SH-SY5Y (cell line): ENCODE results near the gene C11orf16.

Experiments used
- GATA2 ChIP-seq: IDR thresholded peaks from 2 replicates; pipeline ENCODE4 v1.6.1; 2011; ENCODE audit warnings: mild to moderate bottlenecking, low read depth, low read length
- GATA3 ChIP-seq: IDR thresholded peaks from 2 replicates; pipeline ENCODE4 v1.6.1; 2011; ENCODE audit warnings: low read depth, mild to moderate bottlenecking, low read length, moderate library complexity

DNA sequence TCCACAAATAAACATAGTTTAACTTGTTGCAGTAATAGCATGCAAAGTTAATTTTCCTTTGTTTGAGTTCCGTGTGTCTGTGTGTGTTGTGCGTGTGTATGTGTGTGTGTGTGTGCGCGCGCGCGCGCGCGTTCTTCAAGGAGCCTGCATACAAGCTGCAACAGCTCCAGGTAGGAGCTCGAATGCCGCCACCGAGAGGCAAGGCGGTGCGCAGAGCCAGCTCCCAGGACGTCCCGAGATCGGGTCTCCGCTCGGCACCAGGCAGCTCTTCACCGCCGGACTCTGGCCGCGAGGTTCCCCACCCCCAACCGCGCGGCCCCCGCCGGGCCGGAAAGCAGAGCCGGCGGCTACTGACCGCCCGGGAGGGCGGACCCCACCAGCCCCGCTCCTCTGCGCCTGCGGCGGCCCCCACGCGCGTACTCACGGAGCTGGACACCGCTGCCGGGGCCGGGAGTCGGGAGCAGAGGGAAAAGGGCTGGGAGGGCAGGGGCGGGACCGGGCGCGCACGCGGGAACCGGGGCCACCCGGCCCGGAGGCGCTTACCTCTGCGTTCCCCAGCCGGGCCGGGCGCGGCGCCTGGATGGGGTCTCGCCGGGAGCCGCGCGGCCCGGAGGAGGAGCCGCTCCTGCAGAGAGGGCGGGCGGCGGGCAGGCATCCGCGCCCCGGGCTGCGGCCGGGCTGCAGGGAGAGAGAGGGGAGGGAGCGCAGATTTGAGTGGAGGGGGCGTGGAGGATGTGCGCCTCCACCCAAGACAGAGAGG lies 62.2 kb downstream of the C11orf16 start:
- TF ChIP-seq GATA2 (no peak), GATA3 (no peak)
